AG09319 (cell line): Measurements from ENCODE around the gene TMEM200A.

Source experiments
- DNase-seq: peaks from one replicate; pipeline ENCODE4 v3.0.0-alpha.2; 2010; ENCODE audit warnings: low read depth; ENCODE audit errors: extremely low read depth
- CTCF ChIP-seq: IDR thresholded peaks from 2 replicates; pipeline ENCODE4 v1.5.1; 2011; ENCODE audit warnings: low read depth, mild to moderate bottlenecking, inconsistent platforms, low read length, moderate library complexity

TMEM200A gene

GRCh38 chr6:130423044-130423443 lies 57.2 kb downstream of the TMEM200A start:
- no peak for DNase-seq
- TF ChIP-seq CTCF, result no peak

GRCh38 chr6:130424710-130425109 lies 58.9 kb downstream of the TMEM200A start:
- TF ChIP-seq CTCF, result no peak
- DNase-seq, result no peak

GRCh38 chr6:130425537-130425936 lies 59.7 kb downstream of the TMEM200A start:
- no peak for TF ChIP-seq CTCF
- DNase-seq, result no peak

- TF ChIP-seq CTCF, result no peak
- no peak for DNase-seq
These were observed 60.4 kb downstream of the TMEM200A start for GRCh38 chr6:130426066-130426721.

- no peak for TF ChIP-seq CTCF
- DNase-seq, result no peak
These were observed 65.6 kb downstream of the TMEM200A start for GRCh38 chr6:130431346-130431852.

GRCh38 chr6:130432838-130433237 lies 67.0 kb downstream of the TMEM200A start:
- no peak for DNase-seq
- TF ChIP-seq CTCF, result no peak

- TF ChIP-seq CTCF, result no peak
These were observed 68.5 kb downstream of the TMEM200A start for GRCh38 chr6:130434174-130434873.

More at GRCh38 chr6:130434174-130434873, 68.5 kb downstream of the TMEM200A start:
- DNase-seq, result no peak
